HG03039 (cell line): Measurements from ENCODE around the gene NDUFAF8.

Experiments used
- ATAC-seq: cut with Tn5 transposase; IDR thresholded peaks from one replicate; pipeline ENCODE4 v1.9.1; 2021; ENCODE audit warnings: mild to moderate bottlenecking, moderate library complexity; ENCODE audit not compliant: unreplicated experiment

Gene NDUFAF8, protein sequence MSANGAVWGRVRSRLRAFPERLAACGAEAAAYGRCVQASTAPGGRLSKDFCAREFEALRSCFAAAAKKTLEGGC

DNA sequence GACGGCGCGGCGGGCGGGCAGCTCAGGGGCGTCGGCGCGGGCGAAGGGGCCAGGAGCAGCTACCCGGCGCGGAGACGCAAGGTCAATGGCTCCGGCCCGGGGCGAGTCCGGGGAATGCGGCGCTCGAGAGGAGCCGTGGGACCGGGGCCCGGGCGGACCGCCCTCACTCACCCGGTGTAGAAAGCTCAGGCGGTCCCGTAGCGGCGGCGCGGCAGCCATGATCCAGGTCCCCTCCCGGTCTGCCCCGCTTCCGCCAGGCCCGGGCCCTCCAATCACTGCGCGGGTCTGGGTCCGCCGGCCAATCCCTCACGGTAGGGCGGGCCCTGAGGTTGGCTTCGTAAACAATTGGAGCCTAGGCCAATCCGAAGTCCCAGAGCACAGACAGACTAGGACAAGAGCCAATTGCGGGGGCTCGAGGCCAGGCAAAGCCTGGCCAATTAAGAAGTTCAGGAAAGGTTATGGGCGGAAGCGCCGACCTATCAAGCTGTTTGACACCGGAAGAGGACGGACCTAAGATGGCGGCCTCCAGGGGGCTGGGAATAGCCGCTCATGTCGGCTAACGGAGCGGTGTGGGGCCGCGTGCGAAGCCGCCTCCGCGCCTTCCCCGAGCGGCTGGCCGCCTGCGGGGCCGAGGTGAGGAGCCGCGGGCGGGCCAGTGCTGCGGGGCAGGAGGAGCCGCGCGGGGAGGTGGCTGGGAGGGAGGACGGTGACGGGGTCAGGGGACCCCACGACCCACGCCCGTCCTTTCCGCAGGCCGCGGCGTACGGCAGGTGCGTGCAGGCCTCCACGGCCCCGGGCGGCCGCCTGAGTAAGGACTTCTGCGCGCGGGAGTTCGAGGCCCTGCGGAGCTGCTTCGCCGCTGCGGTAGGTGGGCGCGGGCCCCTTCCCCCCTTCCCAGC lies at the start of gene NDUFAF8, which contains the start of gene TEPSIN:
NDUFAF8 (plus strand) TSS at position 504 of the 899 bp plus-strand sequence; CDS start at position 550, 46 bp downstream.
TEPSIN (minus strand) TSS at position 241 of the 899 bp plus-strand sequence; CDS start at position 219, 22 bp downstream.
- peak; percentile 88 for ATAC-seq

DNA sequence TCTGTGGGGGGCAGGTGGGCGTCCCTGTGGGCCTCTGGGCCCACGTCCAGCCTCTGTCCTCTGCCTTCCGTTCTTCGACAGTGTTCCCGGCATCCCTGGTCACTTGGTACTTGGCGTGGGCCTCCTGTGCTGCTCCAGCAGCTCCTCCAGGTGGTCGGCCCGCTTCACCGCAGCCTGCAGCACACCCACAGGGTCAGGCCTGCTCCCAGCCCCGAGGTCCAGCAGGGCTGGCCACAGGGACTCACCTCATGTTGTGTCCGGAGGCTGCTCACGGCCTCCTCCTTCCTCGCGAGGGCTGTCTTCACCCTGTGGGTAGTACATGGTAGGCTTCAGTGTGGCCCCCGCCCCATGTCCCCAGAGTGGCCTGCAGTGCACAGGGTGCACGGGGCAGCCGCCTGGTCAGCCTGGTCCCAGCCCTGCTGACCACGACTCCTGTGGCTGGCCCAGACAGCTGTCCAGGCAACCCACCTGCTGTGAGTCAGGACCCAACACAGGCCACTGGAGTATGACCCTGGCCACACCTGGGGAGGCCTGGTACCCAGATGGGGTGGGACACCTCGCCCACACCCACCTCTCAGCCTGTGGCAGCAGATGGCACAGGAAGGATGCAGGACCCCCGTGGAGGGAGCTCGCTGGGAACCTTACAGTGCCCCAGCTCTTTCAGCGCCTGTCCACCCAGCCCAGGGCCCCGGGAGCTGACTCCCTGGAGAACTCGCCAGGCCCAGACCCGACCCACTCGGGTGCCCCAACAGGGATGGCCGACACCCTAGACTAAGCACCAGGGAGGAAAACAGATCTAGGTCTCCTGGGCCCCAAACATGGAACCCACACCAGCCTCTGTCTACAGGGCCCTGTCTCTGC lies 49.2 kb upstream of the NDUFAF8 start:
- no peak for ATAC-seq

- no peak for ATAC-seq
Observed at GRCh38 chr17:81190591-81190990, 48.5 kb upstream of the NDUFAF8 start.

DNA sequence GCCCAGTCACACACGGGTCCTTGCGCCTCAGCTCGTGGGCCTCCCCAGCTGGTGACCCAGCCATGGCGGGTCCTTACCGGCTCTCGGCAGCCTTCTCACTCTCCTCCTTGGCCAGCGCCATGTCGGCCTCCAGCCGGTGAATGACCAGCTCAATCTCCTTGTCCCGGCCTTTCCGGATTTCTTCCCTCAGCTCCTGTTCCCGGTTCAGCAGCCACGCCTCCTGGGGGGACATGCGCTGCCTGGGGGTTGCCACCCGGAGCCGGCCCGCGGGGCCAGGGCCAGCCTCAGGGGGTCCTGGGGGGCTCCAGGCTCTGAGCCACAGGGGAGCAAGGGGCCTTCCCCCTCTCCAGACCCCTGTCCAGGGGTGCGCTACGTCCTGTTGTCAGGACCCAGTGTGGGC lies 48.0 kb upstream of the NDUFAF8 start:
- no peak for ATAC-seq

GRCh38 chr17:81191646-81192045 lies 47.5 kb upstream of the NDUFAF8 start:
- ATAC-seq: no peak

DNA sequence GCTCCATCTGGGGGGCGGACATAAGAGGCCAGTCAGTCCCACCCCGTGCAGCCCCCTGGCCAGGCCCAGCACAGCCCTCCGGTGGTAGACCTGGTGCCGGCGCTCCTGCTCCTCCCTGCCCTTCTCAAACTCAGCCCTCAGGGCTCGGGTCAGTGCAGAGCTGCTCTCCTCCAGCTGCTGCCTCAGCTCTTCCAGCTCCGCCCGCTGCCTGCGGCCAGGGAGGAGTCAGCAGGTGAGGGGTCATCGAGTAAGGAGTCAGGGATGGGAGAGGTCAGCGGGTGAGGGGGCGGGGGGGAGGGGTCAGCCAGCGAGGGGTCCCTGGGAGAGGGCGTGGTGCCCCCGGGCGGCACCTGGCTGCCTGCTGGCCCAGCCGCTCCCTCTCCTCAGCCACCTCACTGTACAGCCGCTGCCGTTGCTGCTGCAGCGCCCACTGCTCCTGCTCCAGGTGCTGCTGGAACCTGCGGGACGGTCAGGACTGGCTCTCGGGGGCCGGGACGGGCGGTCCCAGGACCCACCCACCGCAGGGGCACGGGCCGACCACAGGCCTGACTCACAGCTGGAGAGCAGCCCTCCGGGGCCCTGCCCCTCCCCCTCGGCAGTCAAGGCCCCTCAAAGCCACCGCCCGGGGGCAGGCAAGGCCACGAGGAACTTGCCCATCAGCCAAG lies 46.6 kb upstream of the NDUFAF8 start:
- ATAC-seq: no peak

DNA sequence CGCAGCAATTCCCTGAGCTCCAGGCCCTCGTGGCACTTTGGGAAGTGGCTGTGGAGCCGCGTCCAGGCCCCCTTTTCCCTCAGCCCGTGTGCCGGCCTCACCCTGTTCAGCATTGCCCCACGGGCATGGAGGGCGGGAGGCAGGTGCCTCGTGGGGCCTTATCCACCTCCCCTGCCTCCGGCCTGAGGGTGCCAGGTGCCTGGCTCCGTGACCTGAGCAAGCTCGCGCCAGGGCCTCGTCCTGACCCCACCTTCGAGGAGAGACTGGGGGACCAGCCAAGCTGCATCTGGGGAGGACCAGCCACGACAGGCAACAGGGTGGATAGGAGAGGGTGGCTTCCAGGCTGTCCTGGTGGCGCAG lies 46.1 kb upstream of the NDUFAF8 start:
- ATAC-seq: no peak

DNA sequence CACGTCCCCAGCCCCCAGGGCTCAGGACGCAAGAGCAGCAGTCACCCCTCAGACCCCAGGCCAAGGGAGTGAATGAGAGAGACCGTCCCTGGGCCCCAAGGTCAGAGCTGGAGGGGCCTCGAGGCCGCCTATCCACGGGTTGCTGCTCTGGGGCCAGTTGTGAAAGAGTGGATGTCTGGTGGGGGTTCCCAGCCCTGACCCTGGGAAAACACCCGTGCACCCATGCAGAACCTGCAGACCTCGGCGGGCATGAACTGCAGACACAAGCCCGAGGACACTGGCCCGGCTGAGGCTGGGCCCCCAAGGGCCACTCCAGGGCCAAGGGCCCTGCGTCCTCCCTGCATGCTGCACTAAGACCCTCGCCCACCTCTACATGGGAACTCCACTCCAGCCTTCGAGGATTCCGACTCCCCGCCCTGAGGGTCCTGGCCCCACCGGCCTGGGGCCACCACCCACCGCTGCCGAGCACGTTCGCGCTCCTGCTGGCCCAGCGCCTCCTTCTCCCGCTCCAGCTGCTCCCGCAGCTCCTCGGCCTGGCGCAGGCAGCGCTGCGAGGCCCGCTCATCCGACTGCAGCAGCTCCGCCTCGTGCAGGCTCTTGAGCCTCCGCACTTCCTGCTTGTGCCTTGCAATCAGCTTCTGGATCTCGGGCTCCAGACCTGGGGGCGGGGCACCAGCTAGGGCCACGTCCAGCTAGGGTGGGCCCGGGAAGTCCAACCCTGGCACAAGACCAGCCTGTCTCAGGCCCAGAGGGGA lies 45.5 kb upstream of the NDUFAF8 start:
- ATAC-seq: no peak

DNA sequence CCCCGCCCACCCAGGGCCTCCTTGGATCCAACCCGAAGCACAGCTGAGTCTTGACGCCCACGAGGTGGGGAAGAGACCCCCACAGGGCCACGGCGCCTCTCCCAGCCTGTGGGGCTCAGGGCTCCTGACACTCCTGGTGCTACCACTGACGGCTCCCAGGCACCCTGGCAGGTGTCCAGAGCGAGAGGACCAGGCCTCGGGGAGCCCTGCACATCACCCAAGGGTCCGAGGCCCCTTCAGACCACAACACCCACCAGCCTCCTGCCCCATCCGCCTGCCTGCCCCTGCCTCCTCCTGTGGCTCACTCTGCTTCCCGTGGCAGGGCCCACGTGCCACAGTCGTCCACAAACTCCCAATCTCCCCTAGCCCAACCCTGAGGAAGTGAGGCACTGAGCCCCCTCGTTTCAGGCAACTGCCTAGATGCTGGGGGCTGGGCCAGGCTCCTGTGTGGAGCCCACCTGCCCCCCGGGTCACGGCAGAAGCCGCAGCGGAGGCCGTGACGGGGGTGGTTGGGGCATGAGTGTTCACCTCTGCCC lies 44.8 kb upstream of the NDUFAF8 start:
- ATAC-seq: no peak

DNA sequence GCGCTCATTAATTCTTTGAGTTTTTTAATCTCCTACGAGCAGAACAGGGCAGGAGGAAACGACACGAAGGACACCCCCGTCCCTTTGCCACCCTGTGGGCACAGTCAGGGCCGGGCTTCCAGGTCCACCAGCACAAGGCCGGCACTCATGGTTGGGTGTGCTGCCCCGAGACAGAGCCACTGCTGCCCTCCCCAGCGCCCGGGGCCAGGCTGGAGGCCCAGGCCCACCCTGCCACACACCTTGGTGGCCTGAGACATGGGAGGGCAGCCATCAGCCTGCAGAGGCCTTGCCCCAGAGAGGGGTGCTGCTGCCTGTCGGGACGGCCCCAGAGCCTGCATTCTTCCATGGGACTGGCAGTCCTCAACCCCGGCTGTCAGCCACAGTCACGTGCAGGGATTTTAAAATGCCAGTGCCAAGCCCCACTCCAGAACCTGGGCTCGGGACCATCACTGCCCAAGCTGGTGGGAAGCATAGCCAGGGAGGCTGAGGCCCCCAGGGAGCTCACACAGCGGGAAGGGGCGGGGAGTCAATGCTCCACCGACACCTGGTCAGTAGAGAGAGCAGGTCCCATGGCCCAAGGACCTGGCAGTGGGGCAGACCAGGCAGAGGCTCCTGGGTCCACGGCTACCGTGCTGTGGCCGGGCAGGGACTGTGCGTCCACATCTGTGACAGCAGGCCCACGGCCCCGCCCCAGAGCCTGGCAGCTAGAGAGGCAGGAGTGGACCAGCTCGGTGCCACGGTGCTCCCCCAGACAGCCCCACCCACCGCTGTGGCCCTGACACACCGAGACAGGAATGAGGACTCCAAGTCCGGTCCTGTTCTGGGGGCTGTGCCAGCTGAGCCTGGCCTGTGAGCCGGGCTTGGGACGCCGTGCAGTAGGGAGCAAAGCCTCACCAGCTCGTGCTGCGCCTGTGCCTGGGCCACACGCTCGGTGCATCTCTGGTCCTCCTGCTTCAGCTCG lies 43.9 kb upstream of the NDUFAF8 start:
- ATAC-seq: no peak

DNA sequence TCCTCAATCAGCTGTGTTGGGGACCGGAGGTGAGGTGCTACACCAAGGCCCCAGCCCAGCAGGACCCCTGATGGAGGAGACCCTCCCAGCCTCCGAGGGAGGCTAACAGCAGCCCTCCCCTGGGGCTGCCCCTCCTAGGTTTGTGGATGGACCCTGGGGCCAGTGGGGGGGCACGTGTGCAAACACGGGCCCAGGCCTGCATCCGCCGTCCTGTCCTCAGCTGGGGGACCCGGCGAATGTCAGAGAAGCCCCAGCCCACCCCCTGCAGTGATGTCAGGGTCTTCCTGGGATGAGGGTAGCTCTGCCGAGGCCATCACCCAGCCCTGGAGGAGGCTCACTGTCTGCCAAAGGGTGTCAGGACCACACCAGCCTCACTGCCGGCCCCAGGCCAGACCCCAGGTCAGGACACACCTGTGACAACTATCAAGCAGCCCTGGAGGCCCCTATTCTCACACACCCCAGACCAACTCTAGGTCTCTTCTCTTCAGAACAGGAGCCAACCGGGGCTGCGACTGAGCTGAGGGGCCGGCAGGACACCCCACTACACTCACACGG lies 43.1 kb upstream of the NDUFAF8 start:
- no peak for ATAC-seq

GRCh38 chr17:81196505-81197408 lies 42.4 kb upstream of the NDUFAF8 start:
- no peak for ATAC-seq

DNA sequence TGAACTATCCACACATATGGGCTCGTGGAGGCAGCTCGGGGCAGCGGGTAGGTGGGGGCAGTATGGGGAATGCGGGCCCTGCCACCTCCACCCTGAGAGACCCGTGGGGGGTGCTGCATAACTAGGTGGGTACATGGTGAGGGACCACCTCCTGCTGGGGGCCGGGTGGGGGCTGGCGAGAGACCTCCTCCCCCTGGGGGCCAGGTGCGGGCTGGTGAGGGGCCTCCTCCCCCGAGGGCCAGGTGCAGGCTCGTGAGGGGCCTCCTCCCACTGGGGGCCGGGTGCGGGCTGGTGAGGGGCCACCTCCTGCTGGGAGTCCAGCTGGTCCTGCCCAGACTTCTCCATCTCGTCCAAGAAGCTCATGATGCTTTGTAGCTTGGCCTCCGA lies 41.7 kb upstream of the NDUFAF8 start:
- no peak for ATAC-seq

GRCh38 chr17:81197831-81198490 lies 41.2 kb upstream of the NDUFAF8 start:
- ATAC-seq: no peak

- no peak for ATAC-seq
Observed at GRCh38 chr17:81198826-81199481, 40.2 kb upstream of the NDUFAF8 start.

GRCh38 chr17:81199482-81199830 lies 39.7 kb upstream of the NDUFAF8 start:
- ATAC-seq: no peak

DNA sequence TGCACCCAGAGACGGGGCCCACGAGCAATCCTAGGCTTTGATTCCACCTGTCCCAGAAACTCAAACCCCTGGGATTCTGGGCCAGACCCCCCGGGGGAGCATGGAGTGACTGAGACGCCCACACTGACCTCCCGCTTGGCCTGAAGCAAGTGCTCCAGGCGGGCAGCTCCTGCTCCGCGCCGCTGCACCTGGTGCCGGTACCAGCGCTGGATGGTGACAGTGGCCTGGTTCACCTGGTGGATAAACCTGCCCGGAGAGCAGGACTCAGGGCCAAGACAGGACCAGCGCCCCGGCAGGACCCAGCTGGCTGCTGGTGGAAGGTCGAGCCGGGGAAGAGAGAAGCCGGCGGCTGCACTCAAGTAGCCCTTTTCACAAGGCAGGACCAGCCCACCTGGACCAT lies 38.9 kb upstream of the NDUFAF8 start:
- ATAC-seq: no peak
